ENCODE data around the gene TUBA1C. TPM values are rescaled to one million over a fixed set of nuclear protein-coding genes. Genes with fewer than 3 reads are reported as not detected.

TUBA1C gene
- total and polyA plus RNA-seq, 9 of the 15 experiments (the other 6 are each of a cell fraction or from before 2014, with no cell fraction given), result 755 to 3,012 (median 914) TPM

DNA sequence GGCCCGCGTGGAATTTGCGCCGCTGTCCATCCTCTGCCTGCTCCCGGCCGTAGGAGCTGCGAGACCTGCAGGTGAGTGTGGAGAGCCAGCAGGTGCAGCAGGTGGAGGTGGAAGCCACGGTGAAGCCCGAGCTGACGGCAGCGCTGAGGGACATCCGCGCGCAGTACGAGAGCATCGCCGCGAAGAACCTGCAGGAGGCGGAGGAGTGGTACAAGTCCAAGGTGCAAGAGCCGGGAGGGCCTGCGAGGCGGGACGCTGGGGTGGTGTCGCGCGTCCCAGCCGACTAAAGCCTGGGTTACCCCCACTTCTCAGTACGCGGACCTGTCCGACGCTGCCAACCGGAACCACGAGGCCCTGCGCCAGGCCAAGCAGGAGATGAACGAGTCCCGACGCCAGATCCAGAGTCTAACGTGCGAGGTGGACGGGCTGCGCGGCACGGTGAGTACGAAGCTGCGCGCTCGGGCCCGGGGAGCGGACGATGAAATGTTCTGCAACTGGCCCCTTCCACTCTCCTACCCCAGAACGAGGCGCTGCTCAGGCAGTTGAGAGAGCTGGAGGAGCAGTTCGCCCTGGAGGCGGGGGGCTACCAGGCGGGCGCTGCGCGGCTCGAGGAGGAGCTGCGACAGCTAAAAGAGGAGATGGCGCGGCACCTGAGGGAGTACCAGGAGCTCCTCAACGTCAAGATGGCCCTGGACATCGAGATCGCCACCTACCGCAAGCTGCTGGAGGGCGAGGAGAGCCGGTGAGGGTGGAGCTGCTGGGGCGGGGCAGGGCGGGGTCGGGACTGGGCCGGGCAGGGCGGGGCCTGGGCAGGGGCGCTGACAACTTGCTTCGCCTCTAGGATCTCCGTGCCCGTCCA lies 32.2 kb downstream of the TUBA1C start (continued):
- TF ChIP-seq SP2 (IDR thresholded peaks at IDR 0.05; ENCODE audit: extremely low read depth, low read depth, low read length, poor library complexity, severe bottlenecking) (no peak), ZNF354B (CRISPR knock-in tag; IDR thresholded peaks at IDR 0.05) (no peak), ZEB2 (IDR thresholded peaks at IDR 0.05) (peak; percentile 94; the same call in 1 of the 2 replicates), GATA2 (CRISPR knock-in tag; IDR thresholded peaks at IDR 0.05) (no peak), E2F3 (CRISPR knock-in tag; IDR thresholded peaks at IDR 0.05) (no peak), MBD2 (IDR thresholded peaks at IDR 0.05; ENCODE audit: borderline replicate concordance, low read depth) (no peak), SAFB2 (IDR thresholded peaks at IDR 0.05; ENCODE audit: borderline replicate concordance, low read depth, low read length, severe bottlenecking) (no peak), YY1 (IDR thresholded peaks at IDR 0.05; ENCODE audit: borderline replicate concordance in 1 of 3, control insufficient read depth in 1 of 3, extremely low read depth in 1 of 3, insufficient read depth in 3 of 3, insufficient read length in 1 of 3, insufficient replicate concordance in 2 of 3, low read depth in 1 of 3, low read length in 2 of 3) (peak in 2 of 3 experiments; percentile 66 to 80), RBBP5 (IDR thresholded peaks at IDR 0.05; ENCODE audit: borderline replicate concordance, insufficient read depth, low read length, poor library complexity, severe bottlenecking) (peak; percentile 43), ZNF184 (CRISPR knock-in tag; IDR thresholded peaks at IDR 0.05) (0 out of 2 replicates have a peak, but pooled peaks have one; percentile 27), FOXM1 (IDR thresholded peaks at IDR 0.05; ENCODE audit: low read depth) (no peak), FOXM1 (CRISPR knock-in tag; IDR thresholded peaks at IDR 0.05; ENCODE audit: low read depth) (no peak), CREM (IDR thresholded peaks at IDR 0.05; ENCODE audit: low read depth) (peak; percentile 40; the same call in 1 of the 2 replicates), NELFE (IDR thresholded peaks at IDR 0.05; ENCODE audit: insufficient read depth, insufficient read length) (no peak), RFX1 (IDR thresholded peaks at IDR 0.05) (no peak), RCOR1 (IDR thresholded peaks at IDR 0.05; ENCODE audit: borderline replicate concordance in 1 of 2, low read depth in 2 of 2, low read length in 2 of 2) (peak in 1 of 2 experiments; percentile 63; a peak in 1 of 4 replicates), MYC (IDR thresholded peaks at IDR 0.05; ENCODE audit: low read depth, low read length) (0 out of 2 replicates have a peak, but pooled peaks have one; percentile 15), MYC (CRISPR knock-in tag; IDR thresholded peaks at IDR 0.05; ENCODE audit: borderline replicate concordance, low read depth) (no peak), ZNF316 (IDR thresholded peaks at IDR 0.05) (0 out of 2 replicates have a peak, but pooled peaks have one; percentile 1), ZBTB34 (CRISPR knock-in tag; IDR thresholded peaks at IDR 0.05) (no peak), E2F1 (CRISPR knock-in tag; IDR thresholded peaks at IDR 0.05) (no peak), MCM7 (IDR thresholded peaks at IDR 0.05) (no peak), MECOM (CRISPR knock-in tag; IDR thresholded peaks at IDR 0.05) (no peak), POLR2G (IDR thresholded peaks at IDR 0.05; ENCODE audit: low read depth, low read length) (peak; percentile 80)
- TF ChIP-seq, protein P1, sequence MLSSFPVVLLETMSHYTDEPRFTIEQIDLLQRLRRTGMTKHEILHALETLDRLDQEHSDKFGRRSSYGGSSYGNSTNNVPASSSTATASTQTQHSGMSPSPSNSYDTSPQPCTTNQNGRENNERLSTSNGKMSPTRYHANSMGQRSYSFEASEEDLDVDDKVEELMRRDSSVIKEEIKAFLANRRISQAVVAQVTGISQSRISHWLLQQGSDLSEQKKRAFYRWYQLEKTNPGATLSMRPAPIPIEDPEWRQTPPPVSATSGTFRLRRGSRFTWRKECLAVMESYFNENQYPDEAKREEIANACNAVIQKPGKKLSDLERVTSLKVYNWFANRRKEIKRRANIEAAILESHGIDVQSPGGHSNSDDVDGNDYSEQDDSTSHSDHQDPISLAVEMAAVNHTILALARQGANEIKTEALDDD (IDR thresholded peaks at IDR 0.05), result no peak

Measured in K562 (cell line).